ENCODE results near the gene RAB6B.

RAB6B gene

DNA sequence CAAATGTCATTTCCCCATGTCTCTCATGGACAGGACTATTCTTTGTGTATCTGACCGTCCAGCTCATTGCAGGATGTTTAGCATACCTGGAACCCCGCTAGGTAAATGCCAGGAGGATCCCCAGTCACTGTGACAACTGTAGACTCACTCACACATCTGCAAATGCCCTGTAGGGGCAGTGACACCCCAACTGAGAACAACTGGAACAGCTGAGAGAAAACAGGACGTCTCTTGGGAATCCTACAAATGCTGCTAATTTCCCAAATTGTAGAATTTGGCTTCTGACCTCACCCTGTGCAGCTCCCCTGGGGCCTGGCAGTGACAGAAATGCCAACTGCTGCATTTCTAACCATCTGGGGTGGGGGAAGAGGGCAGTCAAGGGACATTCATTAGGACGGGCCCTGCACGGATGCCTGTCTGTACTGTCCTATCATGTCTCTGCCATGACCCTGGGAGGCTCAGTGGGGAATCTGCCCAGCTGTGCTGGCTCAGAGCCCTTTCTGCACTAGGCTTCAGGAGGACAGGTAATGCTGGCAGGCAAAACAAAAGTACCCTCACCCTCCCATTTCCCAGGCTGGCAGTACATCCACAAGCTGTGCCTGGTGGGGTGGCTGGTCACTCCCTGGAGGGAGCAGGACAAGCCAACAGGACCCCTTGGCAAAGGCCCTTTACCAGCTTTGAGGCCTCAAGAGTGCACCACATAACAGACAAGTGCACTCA lies 30.4 kb downstream of the RAB6B start:
- in situ Hi-C loops (cut with MboI; ENCODE audit: low sequenced_read_pairs): no loop called here

GRCh38 chr3:133864616-133865015 lies 31.1 kb downstream of the RAB6B start:
- in situ Hi-C loops (cut with MboI; ENCODE audit: low sequenced_read_pairs): no loop called here

- in situ Hi-C loops (cut with MboI; ENCODE audit: low sequenced_read_pairs): no loop called here
Measured at GRCh38 chr3:133863911-133864310, 31.8 kb downstream of the RAB6B start.

DNA sequence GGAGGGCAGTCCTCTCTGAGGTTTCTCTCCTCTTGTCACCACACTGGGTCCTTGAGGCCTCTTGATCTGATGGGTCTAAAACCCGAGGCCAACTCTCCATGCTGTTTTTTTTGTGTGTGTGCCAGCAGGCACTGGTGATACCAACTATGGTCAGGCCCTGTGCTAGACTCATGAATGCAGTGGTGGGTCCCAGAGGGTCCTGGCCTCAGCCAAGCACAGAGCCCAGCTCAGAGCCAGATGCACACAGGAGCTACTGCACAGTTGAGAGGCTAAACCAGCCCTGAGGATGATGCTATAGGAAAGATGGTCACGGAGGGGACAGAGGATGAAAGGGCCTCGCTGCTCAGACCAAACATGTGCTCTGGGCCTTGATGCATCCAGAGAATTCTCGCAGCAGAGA lies 33.5 kb downstream of the RAB6B start:
- in situ Hi-C loops (cut with MboI; ENCODE audit: low sequenced_read_pairs): no loop called here

GRCh38 chr3:133860519-133860918 lies 35.2 kb downstream of the RAB6B start:
- in situ Hi-C loops (cut with MboI; ENCODE audit: low sequenced_read_pairs): no loop called here

DNA sequence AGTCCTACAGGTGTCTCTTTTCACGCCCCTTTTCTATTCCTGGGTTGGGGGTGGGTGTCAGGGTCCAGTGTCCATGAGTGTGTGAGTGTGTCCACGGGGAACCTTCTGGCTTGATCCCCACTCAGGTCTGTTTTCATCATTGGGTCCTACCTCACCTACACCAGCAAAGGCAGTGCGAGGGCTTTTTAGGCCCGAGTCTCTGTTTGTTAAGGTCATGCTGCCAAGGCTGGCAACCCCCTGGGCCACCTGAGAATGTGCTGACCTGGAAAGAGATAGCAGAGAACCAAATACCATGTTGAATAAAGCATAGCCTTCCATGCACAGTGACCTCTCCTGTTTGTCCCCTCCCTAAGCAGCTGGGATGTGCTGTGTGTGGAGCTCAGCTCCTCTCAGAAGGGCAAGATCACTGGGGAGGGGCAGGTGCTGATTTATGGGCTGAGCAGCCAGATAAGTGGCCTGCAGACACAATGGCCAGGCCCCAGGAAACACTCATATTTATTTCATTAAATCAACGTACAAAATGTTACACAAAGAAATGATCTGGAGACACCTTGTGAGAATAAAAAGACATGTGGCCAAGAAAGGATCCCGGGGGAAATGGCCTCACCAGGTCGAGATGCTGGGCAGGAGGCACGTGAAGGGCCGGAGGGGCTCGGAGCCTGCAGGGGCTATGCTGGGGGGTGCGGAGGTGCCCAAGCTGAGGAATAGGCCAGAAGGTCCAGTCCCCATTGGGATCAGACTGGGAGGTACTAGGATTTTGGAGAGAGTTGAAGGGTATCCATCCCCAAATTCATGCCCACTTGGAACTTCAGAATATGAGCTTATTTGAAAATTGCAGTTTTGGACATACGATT lies 36.1 kb downstream of the RAB6B start:
- in situ Hi-C loops (cut with MboI; ENCODE audit: low sequenced_read_pairs): no loop called here

DNA sequence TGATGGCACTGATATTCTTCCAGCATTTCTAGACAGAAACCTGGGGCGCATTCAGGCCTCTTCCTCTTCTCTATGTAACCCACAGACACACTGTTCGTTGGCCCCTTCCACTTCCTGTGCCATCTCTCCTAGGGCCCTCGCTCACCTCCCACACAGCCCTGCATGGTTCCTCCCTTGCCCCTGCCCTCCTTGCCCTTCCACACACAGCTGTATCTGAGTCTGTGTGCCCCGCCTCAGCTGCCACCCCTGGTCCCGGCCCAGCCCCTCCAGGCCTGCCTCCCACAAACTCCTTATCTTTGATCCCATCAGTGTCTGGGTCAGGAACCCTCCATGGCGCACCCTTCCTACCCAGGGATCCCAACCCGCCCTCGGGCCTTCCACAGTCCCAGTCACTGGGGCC lies 37.9 kb downstream of the RAB6B start:
- in situ Hi-C loops (cut with MboI; ENCODE audit: low sequenced_read_pairs): no loop called here

GRCh38 chr3:133856316-133856715 lies 39.4 kb downstream of the RAB6B start:
- in situ Hi-C loops (cut with MboI; ENCODE audit: low sequenced_read_pairs): no loop called here

DNA sequence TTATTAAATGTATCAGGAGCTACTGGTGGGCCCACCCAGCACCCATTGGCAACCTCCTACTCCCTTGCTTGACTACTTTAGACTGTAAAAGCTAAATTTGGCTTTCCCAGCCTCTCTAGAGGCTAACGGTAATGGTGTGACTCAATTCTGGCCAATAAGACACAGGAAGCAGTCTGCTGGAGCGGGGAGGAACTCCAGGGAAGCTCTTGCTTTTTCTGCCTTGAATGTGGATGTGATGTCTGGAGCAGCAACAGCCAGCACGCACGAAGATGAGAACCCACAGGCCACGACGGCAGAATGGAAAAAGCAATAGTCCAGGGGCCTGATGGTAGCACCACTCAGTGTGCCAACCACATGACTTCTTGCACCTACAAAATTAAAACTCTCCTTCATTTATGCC lies 39.9 kb downstream of the RAB6B start:
- in situ Hi-C loops (cut with MboI; ENCODE audit: low sequenced_read_pairs): no loop called here

DNA sequence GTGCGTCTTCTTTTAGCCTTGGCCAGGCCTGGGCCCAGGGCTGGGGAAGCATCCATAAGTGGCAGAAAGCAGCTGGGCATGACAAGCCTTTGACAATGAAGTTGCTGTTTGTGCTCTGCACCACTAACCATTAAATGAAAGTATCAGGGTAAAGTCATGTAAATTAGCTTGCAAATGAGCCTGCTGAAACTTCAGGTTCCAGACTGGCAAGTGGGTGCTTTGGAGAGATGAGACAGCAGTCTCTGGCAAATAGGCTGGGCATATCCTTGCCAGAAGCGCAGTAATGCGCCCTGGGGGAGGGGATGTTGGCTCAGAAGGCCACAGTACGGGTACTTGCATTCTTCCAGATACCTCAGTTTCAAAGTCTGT lies 40.7 kb downstream of the RAB6B start:
- in situ Hi-C loops (cut with MboI; ENCODE audit: low sequenced_read_pairs): no loop called here

DNA sequence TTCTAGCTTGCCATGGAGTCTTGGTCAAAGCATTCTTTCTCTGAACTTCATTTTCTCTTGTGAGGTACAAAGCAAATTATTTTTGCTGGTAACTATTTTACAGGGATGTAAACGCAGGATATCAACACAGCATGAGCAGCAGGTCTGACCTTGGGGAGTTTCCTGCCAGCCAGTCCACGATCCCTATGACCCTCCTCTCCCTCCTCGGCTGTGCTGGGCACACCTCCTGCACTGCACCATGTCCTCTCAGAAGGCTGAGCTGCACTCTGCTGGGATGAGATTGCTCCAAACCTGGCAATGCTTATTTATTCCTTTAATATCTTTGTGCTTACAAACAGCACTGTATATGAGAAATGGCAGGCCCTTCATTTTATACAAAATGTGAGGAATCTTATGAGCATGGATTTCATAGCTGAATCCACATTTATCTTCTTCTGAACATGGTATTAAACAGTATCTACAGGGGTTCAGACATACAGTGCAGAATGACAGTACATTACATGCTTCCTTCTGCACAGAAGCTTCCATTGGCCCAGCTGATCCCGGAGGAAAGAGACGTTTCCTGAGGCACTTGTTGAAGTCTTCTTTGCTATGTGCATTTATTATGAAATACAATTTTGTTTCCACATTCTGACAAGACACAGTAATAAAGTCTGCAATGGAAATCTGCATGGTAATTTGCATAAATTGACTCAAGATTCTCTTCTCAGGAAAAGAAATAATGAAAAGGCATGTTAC lies 41.2 kb downstream of the RAB6B start:
- in situ Hi-C loops (cut with MboI; ENCODE audit: low sequenced_read_pairs): no loop called here

- in situ Hi-C loops (cut with MboI; ENCODE audit: low sequenced_read_pairs): no loop called here
Measured at GRCh38 chr3:133853925-133854227, 41.8 kb downstream of the RAB6B start.

- in situ Hi-C loops (cut with MboI; ENCODE audit: low sequenced_read_pairs): no loop called here
Measured at GRCh38 chr3:133853063-133853924, 42.4 kb downstream of the RAB6B start.

DNA sequence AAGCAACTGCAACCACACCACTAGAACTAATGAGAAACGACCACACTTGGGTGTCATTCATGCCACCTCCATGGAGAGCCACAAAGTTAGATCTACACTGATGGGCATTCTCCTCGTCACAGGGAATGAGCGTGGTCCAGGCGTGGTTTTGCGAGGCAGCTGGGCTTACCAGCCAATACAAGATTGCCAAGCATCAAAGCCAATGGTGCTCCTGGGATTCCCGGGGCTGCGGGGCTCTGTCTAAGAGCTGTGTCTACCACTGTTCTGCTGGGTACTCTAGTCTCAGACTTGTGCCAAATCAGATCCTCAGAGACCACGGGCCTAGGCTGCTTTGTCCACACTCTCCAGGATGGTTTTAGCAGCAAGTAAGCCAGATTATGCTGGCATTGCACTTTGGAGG lies 43.8 kb downstream of the RAB6B start:
- in situ Hi-C loops (cut with MboI; ENCODE audit: low sequenced_read_pairs): no loop called here

DNA sequence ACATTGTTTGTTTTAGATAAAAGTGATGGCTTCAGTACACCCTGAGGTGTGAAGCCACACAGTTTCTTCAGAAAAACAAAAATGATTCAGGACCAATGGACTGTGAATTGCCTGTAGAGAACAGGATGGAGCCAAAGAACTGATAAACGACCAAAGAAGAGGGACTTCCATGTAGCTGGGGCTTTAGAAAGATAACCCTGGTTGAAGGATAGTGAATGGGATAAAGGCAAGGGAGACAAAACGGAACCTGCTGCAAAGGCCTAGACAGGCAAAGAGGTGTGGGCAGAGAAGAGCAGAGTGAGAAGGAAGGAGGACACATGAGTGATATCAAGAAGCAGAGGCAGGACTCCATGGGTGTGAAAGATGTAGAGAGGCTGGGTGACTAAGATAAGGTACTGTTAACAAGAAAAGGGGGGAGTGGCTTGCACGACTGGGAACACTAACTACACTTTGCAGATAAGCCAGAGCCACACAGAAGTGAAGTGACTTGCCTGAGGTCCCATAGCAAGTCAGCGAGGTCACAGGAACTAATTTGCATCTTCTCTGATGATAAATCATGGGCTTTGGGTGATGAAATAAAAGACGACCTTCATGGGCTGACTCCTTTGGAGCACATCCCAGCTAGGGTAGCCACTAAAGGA lies 44.3 kb downstream of the RAB6B start:
- in situ Hi-C loops (cut with MboI; ENCODE audit: low sequenced_read_pairs): no loop called here

DNA sequence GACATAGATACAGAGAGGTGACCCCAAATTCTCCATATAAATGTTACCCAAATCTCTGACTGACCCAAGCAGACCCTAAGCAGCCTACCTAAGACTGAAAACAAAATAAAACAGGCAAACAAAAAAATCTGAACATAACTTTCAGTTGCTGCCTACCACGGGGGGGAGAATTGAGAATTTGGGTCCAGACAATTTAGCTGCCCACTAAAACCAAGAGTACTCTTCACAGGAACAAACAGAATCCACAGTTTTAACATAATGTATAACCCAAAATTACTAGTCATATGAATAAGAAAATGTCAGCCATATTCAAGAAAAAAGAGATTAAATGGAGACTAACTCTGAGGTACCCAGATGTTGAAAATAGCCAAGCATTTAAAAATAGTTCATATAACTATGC lies 45.6 kb downstream of the RAB6B start:
- in situ Hi-C loops (cut with MboI; ENCODE audit: low sequenced_read_pairs): no loop called here

- in situ Hi-C loops (cut with MboI; ENCODE audit: low sequenced_read_pairs): no loop called here
Measured at GRCh38 chr3:133849346-133849745, 46.3 kb downstream of the RAB6B start.

DNA sequence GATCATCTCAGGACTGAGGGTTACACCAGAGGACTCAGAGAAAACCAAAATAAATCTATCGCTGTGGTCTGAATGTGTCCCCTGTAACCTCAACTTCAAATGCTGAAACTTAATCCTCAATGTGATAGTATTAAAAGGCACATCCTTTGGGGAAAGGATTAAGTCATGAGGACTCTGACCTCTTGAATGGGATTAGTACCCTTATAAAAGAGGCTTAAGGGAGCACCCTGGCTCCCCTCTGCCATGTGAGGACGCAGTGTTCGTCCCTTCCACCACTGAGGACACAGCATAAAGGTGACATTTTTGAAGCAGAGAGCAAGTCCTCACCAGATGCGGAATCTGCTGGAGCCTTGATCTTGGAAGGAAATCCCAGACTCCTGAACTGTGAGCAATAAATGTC lies 50.6 kb downstream of the RAB6B start:
- in situ Hi-C loops (cut with MboI; ENCODE audit: low sequenced_read_pairs): no loop called here

GRCh38 chr3:133843634-133844033 lies 52.0 kb downstream of the RAB6B start:
- in situ Hi-C loops (cut with MboI; ENCODE audit: low sequenced_read_pairs): no loop called here

- in situ Hi-C loops (cut with MboI; ENCODE audit: low sequenced_read_pairs): no loop called here
Measured at GRCh38 chr3:133842158-133842557, 53.5 kb downstream of the RAB6B start.

GRCh38 chr3:133841196-133841595 lies 54.5 kb downstream of the RAB6B start:
- in situ Hi-C loops (cut with MboI; ENCODE audit: low sequenced_read_pairs): no loop called here
